NCI-H146 (cell line): ENCODE results near the gene PHF19.

Experiments
- DNase-seq: peaks from one replicate; lab custom pipeline; 2025; lab: John Stamatoyannopoulos, UW

PHF19 gene

GRCh38 chr9:120876842-120877240 lies at the start of gene PHF19:
PHF19 (minus strand) TSS chr9:120877188; CDS start chr9:120874741, 2,447 bp downstream.
- DNase-seq, result peak; percentile 51

- DNase-seq, result no peak
Observed at GRCh38 chr9:120926397-120926928, 49.5 kb upstream of the PHF19 start, which contains the start of gene TRAF1. TRAF1 (minus strand) TSS chr9:120926796; CDS start chr9:120926075, 721 bp downstream.

DNA sequence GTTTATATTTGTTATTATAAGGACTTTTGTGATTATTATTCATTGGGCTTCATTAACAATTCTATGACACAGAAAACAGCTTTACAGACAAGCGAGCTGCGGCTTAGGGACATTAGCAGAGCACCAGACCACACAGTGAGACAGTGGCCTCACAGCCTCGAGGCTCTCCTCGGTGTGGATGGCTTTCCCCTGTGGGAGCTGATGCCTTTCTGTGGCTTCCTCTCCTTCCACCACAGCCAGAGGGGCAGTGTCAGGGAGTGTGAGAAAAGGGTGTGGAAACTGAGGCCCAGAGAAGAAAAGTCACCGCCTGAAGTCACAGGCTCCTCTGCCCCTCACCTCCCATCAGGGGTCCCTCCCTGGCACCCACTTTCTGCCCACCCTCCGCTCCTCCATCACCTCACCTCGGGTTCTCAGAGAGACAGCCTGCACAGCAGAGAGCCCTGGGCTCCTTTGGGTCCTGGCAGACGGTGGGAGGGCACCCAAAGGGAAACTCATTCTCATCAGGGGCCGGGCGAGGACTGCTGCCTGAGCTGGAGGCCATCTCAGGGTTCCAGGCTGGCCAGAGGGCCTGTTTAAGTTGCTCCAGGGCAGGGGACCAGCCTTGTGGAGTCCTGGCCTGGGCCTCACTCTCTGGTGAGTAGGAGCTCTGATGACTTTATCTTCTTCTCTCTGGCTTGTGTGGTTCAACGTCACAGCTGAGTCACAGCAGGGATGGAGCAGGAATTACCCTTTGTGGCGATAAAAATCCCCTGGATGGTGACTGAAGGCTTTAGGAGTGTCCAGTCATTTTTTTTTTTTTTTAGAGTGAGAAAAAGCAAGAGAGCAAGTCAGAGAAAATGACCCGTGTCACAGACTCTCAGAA lies 48.8 kb upstream of the PHF19 start:
- no peak for DNase-seq

DNA sequence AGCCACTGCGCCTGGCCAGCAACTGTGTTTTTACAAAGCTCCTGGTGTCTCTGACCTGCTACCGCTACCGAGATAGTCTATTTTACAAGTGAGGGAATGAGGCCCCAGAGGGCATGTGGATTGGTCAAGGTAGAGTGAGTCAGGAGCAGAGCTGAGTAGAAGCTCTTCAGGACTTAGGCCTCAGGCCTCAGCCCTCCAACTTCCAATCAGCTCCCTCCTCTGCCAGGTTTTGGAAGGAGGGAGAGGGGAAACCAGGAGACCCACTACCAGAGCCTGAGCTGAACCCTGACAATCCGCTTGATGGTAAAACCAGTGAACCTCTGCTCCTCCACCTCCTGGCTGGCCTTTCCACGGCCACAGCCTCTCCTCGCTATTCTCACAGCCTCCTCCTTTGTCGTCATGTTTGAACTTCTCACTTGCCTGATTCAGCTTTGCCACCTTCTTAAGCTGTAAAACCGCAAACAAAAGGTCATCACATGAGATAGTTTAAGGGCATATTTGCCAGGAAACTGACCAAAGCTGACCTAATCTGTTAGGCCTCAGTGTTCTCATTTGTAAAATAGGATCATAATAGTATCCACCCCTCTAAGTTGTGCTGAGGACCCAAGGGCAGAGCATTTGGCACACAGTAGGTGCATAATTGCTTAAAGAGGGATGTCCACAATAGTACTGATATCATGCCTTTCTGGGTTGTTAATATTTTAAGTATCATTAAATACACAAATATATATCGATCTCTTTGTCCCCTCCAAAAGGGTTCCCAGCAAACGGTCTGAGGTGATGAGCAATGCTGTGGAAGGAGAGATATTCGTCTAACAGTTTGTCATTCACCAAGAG lies 47.9 kb upstream of the PHF19 start:
- no peak for DNase-seq

- no peak for DNase-seq
Observed at GRCh38 chr9:120923620-120924328, 46.8 kb upstream of the PHF19 start.

GRCh38 chr9:120922404-120923195 lies 45.6 kb upstream of the PHF19 start:
- no peak for DNase-seq

- no peak for DNase-seq
Observed at GRCh38 chr9:120921661-120922181, 44.7 kb upstream of the PHF19 start.

DNA sequence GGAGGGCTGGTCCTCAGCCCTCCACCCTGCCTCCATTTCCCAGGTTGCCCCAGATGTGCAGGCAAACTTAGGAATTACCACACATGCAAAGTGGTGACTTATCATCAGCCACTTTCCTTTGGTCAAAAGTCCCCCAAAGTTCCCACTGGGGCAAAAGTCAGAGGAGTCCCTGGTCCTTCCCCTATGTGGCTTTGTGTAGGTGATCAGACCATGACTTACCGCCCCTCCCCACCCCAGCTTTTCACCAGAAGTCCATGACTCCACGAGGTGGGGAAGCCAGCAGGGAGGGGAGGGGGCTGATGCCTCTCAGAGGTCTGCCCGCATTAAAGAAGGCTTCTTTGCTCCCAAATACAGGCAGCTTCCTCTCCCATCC lies 43.8 kb upstream of the PHF19 start:
- DNase-seq, result no peak

DNA sequence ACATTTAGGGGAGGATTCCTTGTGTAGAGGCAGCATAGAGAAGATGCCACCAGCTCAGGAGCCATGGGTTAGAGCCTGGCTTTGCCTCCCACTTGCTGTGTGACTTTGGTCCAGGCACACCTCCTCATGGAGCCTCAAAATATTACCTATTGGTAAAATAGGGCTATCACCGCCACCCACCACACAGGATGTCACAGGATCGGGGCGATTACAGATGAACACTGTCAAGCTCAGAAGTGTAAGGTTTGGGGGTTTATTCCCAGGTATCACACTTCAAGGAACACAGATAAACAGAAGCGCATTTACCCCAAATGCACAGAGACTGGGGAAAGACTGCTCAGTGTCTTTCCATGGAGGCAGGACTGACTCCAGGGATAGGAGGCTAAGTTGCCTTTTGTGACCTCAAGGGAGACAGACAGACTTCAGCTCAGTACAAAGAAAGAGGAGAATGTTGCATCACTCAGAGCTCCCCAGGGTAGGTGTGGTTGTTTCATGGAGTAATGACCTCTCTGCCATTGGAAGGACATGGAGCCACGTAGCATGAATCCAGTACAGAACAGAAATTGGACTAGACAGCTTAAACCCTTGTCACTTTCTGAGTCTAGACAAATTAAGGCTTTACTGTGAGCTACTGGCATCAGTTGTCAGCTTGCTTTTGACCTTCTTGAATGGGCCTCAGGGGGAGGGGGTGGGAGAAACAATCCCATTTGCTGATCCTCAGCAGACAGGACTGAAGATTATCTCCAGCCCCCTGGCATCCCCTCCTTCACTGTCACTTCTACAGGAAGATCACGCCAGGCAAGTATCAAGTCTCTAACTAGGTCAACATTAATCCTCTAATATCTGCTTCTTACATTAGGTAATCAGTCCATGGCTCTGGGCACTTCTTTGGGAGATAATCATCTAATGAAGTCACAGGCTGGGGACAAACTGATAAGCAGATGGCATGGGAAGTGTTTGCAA lies 43.1 kb upstream of the PHF19 start:
- no peak for DNase-seq

GRCh38 chr9:120918931-120919842 lies 42.2 kb upstream of the PHF19 start:
- DNase-seq, result no peak

GRCh38 chr9:120917929-120918762 lies 41.2 kb upstream of the PHF19 start:
- DNase-seq, result no peak

- no peak for DNase-seq
Observed at GRCh38 chr9:120916991-120917880, 40.2 kb upstream of the PHF19 start.

DNA sequence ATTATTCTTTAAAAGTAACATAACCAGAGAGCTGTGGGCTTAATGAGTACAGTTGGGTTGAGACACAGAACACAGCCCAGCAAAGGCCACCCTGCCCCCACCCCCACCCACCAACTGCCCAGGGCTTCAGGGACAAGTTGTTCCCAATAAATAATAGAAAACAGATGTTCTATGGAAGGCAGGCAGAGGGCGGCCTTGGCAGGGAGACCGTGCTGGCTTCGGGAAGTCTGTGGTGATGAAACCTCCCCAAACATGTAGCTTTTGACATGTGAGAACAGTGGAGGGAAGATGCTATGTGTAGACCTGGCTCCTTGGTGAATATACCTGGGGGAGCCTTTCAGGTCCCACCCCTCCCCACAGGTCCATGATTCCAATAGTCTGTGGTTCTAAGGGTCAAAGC lies 39.6 kb upstream of the PHF19 start:
- DNase-seq, result no peak

GRCh38 chr9:120915854-120916470 lies 39.0 kb upstream of the PHF19 start:
- DNase-seq, result no peak

DNA sequence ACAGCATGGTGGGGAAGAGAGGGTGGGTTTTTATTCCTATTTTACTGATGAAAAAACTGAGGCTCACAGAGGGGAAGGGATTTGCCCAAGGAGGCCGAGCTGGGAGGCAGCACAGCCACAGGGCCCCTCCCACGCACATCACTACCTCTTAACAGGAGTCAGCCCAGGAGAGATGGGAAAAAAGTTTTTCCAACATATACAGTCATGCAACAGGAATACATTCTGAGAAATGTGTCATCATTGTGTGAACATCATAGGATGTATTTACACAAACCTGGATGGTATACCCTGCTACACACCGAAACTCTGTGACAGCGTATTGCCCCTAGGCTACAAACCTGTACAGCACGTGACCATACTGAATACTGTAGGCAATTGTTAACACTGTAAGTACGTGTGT lies 38.0 kb upstream of the PHF19 start:
- DNase-seq, result no peak

- DNase-seq, result no peak
Observed at GRCh38 chr9:120914396-120914795, 37.4 kb upstream of the PHF19 start.
